ENCODE results near the gene SHLD2.
"Not testable (repeated sequence)": the region's sequence is repeated elsewhere in the genome, so short reads cannot be mapped to it uniquely, and the experiment has no call there.

DNA sequence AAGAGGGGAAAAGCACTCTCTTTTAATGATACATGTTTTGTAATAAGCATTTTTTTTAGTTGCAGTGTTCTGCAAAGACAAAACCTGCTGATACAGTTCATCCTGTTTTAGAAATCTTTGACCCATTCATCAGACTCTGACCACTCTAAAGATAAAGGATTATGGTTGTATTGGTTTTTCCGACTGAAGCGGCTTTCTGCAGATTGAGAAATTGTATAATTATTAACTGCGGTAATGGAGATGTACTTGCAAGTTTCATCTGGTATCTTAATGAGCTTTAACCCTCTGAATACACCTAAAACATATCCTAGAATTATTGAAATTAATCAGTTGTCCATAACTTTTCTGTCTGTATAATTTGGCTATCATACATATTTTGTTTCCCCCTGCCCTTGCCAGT is 50.6 kb downstream of the SHLD2 start:
- TF ChIP-seq, protein P1, sequence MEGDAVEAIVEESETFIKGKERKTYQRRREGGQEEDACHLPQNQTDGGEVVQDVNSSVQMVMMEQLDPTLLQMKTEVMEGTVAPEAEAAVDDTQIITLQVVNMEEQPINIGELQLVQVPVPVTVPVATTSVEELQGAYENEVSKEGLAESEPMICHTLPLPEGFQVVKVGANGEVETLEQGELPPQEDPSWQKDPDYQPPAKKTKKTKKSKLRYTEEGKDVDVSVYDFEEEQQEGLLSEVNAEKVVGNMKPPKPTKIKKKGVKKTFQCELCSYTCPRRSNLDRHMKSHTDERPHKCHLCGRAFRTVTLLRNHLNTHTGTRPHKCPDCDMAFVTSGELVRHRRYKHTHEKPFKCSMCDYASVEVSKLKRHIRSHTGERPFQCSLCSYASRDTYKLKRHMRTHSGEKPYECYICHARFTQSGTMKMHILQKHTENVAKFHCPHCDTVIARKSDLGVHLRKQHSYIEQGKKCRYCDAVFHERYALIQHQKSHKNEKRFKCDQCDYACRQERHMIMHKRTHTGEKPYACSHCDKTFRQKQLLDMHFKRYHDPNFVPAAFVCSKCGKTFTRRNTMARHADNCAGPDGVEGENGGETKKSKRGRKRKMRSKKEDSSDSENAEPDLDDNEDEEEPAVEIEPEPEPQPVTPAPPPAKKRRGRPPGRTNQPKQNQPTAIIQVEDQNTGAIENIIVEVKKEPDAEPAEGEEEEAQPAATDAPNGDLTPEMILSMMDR (conservative IDR thresholded peaks at IDR 0.05) = not testable (repeated sequence)
- TF ChIP-seq EZH2 (IDR thresholded peaks at IDR 0.05; ENCODE audit: low read depth) = not testable (repeated sequence)
